Activated CD4-positive, CD25-positive, alpha-beta regulatory T cell (primary cell): ENCODE results near the gene CDYL.
A peak's percentile ranks its signal among the peaks of the same experiment; 100 is the strongest.

ENCODE experiments used
- DNase-seq, 4 experiments: peaks; one replicate each; lab custom pipeline; 2025; lab: John Stamatoyannopoulos, UW

The CDYL gene

DNA sequence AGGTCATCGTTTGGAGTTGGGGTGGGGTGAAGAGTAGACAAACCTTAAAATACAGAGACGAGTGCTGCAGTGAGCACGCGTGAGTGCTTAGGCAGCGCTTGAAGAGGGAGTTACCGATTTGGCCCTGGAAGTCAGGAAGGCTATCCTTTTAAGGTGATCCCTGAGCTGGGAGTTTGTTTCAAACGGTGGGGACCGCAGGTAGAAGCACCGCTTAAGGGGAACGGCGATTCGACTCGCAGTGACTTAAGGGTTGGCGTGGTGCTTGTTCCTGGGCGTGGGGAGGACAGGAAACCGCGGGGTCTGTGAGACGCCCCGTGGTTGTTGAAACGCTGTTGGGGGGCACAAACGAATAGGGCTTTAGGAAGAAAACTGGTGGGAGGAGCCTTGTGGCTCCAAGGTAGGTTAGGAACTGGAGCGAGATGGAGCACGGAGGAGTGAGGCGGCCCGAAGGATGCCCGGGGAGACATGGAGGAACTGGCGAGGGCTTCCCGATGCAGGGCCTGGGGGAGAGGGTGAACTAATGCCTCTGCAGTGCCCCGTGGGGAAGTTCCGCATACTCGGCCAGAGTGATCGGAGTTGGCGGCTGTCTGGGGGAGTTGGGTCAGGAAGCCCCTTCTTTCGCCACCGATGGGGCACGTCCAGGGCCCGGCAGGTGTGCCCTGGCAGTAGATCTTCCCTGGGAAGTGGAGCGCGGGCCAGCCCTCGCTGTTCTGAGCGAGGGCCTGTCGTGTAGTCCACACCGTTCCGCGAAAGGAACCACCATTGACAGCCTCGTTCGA, 1.3 kb upstream of the CDYL start:
- DNase-seq = no peak

DNA sequence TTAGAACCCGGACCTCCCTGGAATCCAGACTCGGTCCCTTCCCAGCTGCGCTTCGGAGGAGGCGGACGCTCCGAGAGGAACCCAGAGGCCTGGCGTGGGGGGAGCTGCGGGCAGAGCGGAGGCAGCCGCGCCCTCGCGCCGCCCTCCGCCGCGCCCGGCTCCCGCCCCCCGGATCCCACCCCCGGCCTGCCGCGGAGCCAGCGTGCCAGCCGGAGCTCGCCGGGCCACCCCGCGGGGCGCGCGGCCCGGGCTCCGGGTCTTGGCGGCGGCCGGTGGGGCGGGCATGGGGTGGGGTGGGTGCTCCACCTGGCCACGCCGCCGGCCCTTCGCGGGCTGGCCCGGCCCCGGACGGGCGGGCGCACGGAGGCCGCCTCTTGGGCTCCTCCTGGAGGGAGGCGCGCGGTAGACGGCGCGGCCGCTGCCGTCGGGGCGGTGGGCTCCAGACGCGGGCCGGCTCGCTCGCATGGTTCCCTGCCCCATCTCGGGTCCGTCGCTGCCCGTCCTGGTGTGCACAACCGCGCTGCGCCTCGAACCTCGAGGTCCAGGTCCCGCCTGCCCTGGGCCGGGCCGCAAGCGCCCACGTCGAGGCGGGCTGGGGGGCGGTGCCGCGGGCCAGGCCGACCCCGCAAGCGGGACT, 592 bp upstream of the CDYL start:
- peak; percentile 27 to 59 (median 46) for DNase-seq

DNA sequence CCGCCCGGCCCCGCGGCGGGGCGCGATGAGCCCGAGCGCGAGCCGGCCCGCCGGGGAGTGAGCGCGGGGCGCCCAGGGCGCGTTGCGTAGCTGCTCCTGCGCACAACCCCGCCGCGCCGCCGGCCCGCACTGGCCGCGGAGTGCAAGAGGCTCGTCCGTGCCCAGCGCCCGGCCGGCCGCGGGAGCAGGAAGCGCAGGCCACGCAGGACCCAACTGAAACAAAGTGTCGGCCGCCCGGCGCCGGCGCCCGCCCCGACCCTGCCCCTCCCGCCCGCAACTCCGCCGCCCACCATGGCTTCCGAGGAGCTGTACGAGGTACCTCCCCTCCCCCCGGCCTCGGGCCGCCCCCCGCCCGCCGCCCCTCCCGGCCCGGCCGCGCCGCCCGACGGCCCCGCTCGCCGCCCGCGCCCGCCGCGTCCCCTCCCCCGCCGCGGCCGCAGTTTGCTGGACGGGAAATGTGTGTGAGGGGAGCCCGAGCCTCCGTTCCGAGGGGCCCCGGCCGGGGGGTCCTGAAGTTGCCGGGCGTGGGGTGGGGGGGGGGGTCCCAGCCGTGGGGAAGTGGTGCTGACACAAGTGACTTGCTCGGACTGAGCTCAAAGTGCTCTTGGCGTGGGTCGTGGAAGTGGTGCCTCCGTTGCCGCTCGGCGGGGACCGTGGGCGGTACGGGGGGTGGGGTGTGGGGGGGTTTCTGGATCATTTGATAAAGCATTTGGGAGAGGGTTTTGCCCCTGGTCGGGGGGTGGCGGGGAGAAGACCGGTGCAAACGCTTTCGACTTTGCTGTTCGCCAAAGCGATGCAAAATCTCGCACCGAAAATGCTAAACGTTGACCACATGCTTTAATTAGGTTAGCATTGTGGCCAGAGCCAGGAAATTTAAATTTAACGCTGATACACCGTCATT, 539 bp downstream of the CDYL start:
- peak; percentile 9 to 36 (median 18) for DNase-seq

DNA sequence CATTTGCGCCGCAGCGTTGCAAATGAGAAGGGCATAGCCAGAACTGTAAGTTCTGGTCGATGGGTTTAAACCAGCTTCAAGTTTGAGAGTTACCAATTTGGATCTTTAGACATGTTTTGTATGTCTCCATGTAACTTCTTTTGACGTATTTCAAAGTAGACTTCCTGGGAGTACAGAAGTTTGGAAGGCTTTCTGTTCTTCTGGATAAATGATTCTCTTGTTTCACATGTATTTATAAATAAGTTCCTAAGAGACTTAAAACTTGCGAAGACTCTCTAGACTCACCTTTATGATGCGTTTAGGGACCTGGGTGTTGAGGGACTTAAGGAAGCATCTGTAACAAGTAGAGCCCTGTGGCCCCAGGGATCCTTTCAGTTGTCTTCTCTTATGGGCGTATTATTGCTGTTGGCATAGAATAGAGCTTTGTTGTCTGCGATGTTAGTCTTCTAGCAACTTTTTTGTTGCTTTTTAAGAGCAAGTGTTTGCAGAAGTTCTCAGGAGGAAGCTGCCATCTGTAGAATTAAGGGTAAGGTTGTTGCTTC, 1.3 kb downstream of the CDYL start:
- no peak for DNase-seq

DNA sequence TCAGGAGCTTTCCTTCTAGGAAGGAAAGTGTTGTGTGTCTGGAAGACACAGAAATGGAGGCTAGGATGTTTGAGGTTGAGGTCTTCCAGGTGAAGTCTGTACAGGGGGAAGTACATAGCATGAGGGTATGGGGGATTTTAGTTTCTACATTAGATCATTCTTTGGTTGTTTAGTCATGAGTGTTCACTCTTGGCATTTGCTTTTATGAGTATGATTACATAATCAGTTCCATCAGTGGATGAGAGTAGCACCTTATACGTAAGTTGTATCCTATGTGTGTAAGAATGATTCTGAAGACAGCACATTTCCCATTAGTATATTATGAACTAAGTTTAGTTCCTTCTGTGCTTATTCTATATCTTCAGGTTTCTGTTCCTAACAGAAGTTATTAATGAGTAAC, 1.9 kb downstream of the CDYL start:
- DNase-seq = no peak

DNA sequence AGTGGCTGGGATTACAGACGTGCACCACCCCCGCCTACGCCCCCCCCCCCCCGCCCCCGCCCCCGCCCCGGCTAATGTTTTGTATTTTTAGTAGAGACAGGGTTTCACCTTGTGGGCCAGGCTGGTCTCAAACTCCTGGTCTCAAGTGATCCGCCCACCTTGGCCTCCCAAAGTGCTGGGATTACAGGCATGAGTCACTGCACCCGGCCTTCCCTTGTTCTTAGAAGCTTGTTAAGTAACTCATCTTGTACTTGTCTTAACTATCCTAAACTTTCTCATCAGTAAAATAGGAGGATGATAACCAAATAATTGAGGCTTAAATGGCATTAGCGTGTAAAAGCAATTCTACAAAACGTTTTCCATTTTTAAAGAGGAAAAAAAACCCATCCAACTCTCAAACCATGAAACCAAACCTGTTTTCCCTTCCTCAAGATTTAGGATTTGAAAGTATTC, 4.2 kb downstream of the CDYL start:
- DNase-seq = no peak

DNA sequence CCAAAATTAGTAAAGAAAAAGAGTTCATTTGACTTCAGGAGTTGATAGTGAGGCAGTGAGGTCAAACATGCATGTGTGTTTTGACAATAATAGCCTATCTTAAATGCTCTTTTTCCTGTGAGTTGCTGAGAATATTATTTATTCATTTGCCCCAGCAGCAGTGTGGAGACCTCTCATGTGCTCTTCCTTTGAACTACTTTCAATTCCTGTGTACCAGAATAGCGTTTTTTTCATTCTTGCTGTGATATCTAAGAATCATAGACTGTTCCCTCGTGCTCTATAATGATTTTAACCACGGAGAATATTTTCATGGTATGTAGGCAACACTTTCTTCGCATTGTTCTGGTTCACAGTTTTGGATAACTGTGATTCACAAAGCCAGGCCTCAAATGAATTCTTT, 5.2 kb downstream of the CDYL start:
- DNase-seq = no peak

DNA sequence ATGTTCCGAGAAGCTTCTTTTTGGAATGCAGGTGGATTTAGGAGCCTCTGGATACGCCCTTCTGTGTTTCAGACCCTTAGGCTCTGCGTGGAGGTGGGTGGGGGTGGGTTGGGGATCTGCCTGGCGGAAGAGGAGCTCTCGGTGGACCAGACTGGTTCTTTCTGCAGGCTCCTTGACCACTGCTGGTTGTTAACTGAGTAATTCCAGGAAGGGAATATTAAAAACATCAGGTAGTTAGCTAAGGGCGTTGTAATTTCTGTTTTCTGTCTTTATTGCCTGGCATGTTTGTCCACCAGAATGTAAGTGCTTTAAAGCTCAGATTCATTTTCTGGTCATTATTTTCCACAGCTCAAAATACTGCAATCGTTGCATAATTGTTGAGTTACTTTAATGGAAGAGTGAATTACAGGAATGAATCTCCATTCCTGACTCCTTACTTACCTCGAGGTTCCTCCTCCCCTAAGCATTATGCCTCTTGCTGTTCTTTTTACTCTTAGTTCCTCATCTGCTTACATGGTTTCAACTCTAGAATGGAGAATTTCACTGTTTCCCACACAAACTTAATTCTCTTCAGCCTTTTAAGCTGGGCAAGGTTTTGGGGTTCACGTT, 5.9 kb downstream of the CDYL start:
- DNase-seq = no peak

DNA sequence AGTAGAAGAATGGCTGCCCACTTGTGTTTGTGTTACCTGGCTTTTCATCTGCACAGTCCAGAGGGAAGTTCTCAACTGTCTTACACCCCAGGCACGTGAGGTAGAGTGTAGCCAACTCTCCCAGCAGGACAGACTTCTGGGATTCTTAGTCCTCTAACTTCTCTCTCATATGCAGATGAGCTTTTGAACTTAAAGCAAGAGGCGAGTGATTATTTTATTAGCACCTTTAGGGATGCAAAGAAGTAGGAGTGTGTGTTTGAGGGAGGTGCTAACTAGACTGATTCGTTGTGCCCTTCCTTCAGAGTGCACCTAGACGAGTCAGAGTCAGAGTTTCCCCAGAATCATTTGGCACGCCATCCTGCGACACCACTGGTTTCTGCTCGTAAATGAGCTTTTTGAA, 10.8 kb downstream of the CDYL start:
- no peak for DNase-seq

DNA sequence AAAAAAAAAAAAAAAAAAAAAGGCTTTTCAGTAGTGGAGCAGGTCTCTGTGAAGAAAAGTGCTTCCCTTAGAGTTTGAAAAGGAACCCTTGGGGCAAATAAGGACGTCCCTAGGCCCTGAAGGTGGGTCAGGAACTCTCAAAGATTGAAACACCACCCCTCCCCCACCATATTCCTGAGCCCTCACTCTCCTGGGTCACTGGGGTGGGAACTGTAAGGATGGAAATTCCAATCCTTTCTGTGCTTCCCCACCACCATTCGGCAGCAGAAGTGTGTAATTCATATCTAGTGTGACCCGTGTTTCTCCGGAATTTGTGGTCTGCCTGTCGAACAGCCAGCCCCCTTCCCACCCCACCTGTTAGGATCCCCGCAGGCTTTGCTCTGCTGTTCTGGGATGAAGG, 12.3 kb downstream of the CDYL start:
- no peak for DNase-seq

DNA sequence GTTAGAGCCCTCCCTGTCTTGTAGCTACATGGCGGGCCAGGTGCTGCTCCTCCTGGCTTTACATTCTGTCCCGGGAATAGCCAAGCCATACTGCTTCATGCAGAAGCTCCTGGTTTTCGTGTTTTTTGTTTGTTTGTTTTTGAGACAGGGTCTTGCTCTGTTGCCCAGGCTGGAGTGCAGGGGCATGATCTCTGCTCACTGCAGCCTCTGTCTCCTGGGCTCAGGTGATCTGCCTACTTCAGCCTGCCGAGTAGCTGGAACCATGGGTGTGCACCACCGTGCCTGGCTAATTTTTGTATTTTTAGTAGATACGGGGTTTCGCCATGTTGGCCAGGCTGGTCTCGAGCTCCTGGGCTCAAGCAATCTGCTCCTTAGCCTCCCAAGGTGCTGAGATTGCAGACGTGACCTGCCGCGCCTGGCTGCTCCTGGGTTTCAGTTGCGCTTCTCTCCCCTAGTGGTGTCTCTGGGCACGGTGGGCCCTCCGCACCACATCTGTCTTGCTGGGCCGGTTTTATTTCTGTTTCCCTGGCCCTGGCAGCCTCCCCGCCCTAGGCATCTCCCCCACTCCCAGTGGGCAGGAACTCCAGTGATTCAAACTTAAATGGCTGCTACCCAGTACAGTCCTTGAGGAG, 12.9 kb downstream of the CDYL start:
- DNase-seq = no peak

DNA sequence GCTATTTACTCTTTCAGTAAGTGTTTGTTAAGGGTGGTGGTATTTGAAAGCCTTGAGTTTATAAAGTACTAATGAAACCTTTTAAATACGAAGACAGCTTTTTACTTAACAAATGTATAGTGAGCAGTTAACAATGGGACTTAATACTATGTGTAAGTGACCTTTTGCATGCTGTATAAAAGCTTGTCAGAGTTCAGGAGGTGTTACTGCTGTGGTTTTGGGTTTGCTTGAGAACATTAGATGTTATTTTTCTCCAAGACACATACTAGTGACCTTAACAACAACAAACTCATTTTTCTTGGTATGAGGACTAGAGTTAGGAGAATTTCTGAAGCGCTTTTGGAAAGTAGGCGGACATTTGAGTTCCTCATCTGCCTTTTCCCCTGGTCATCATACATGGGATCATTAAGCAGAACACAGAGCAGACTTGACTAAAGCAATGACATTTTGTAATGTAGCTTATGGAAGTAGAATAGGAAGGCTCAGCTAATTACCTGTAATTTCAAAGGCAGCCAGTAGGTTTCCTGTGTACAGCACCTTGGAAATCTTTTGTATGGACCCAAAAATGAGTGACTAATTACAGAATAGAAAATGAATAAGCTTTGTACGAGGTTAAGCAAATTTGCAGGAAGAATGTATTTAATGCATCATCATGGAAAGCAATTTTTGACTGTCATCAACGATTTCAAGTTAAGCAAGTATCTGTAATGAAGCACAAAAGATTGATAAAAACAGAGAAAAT, 14.1 kb downstream of the CDYL start:
- no peak for DNase-seq

DNA sequence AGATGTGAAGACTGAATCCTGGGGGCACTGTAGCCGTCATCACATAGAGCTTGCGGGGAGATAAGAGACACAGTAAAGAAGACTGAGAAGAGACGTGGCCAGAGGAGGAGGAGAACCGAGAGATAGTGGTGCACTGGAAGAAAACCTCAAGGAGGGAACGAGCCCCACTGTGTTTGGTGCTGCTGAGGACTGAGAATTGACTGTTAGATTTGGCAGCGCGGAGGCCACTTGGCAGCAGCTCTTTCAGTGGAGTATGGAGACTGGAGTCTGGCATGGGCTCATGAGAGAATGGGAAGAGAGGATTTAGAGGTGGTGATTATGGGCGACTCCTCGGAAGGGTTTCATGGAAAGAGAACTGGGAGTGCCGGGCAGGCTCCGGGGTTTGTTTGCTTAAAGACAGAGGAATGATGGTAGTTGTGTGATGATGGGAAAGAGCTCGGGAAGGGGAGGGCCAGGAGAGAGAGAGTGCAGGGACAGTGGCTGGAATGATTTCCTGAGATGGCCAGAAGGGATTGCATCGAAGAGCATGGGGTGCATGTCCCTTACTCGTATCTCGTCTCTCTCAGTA, 18.0 kb downstream of the CDYL start:
- no peak for DNase-seq

DNA sequence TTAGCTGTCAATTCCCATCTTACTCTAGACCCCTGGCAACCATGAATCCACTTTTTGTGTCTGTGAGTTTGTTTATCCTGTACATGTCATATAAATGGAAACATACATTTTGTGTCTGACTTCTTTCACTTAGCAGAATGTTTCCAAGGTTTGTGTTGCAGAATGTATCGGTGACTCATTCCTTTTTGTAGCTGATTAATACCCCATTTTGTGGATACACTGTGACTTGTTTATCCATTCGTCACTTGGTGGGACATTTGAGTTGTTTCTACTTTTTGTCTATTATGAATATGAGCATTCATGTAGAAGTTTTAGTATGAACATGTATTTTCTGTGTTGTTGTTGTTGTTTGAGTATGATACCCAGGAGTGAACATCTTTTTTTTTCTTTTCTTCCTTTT, 21.4 kb downstream of the CDYL start:
- no peak for DNase-seq

DNA sequence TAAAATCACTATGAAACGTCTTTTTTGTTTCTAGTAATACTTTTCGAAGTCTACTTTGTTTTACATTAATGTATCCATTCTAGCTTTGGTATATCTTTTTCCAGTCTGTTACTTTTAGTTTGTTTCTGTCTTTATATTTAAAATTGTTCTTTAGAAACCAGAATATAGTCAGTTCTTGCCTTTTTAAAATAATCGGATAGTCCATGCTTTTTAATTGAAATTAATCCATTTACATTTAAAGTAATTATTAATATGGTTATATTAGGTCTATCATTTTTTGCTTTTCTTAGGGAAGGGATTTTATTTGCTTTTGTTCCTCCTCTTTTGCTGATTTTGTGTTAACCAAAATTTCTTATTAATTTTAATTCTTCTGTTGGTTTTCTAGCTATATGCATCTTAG, 23.7 kb downstream of the CDYL start:
- no peak for DNase-seq

DNA sequence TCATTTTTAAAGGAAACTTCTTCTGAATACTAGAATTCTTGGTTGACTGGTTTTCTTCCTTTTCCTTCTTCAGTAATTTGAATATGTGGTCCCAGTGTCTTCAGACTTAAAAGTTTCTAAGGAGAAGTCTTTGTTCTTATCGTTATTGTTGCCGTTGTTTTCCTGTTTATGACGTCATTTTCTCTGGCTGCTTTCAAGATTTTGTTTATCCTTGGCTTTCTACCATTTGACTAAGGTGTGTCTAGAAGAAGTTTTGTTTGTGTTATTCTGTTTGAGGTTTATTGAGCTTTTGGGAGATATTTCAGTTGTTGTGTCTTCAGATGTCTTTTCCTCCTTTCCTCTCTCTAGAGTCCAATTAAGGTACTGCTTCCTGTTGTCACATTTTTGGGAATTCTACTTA, 24.5 kb downstream of the CDYL start:
- DNase-seq = no peak

DNA sequence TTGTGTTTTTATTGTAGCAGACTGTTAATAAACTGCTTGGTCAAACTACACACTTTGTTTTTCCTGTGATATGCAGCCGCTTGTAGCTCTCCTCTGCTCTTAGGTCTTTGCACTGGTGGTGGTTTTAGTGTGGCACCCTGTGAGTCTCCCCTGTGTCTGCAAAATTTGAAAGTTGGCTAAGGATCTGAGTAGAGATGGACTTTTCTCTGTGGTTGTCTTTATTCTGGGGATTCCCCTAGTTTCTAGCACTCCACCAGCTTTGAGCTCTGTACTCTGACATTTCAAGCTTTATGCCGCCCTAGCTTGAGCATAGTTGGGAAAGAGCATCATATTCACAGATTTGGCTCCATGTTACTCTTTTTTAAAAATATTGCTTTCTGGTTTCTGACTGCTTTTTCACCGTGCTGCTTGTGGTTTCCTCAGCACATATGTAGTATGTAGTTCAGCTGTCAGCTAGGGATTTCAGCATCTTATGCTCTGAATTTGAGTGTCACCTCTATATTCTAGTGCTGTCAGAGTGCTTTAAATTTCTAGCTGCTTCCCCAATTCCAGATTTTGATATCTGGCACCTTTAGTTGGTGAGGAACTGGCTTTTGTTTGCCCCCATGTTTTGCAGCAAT, 25.4 kb downstream of the CDYL start:
- no peak for DNase-seq

DNA sequence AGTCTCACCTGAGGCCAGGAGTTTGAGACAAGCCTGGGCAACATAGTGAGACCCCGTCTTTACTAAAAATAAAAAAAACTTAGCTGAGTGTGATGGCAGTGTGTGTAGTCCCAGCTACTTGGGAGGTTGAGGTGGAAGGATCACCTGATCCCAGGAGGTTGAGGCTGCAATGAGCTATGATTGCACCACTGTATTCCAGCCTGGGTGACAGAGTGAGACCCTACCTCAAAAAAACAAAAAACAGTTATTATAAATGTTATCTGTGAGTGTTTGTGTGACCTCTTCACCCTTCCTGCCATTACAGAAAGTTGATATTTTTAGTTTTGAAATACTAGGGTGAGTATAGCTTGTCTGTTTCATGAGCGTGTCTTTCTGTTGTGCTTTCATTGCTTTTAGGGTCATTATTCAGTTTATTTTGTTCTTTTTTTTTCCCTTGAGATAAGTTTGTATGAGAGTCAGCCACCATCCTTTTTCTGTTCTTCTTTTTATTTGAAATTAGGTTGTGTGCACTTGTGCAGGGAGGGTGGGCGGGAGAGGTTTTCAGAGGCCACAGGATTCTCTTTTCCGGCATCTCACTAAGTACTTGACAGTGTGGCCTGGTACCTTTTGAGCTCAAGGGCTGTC, 26.2 kb downstream of the CDYL start:
- no peak for DNase-seq

DNA sequence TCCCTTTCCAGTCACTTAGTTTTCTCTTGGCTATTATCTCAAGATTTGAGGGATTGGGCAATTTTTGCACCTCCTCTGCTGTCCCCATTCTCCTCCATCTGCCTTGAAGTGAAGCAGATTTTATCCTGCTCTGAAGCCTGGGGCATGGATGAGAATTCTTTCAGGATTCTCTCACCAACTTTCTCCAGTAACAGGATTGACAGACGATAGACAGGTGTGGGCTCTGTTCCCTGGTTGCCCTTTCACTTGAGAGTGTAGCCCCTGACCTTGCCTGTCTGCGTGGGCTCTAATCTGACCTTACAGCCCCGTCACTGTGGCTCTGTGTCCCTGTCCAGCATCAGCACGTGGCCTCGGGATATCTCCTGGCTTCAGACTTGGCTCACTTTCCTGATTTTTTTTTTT, 27.1 kb downstream of the CDYL start:
- no peak for DNase-seq

DNA sequence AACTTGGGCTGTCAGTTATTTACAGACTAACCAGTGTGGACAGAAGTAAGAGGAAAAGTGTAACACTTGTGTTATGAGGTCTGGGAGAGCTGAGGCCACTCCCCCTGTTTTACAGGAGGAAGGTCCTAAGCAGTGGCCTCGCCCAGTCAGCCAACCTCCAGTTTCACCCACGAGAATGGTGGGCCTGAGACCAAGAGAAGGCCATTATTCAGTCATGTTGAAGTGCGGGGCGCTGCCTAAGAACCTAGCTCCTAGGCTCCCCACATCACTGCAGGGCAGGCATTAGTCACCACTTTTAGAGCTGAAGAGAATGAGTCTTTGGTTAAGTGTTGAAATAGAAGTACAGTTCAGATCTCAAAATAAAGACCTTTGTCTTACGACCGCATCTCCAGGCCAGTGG, 27.9 kb downstream of the CDYL start:
- DNase-seq = no peak
